B cell (primary cell): ENCODE results near the gene CENPN. TPM values are rescaled to one million over a fixed set of nuclear protein-coding genes. Genes with fewer than 3 reads are reported as not detected.

Experiments
- ATAC-seq: fragments of 200-7000 bp; cut with Tn5 transposase; one replicate; pipeline ENCODE4 v1.10.0; 2021; ENCODE audit warnings: low read depth, mild to moderate bottlenecking, moderate number of reproducible peaks, moderate library complexity
- CTCF ChIA-PET: fragments of 350-600 bp; sonication (Branson Sonifier 250); formaldehyde crosslinking; loops from one replicate; lab custom pipeline; 2021; ENCODE audit warnings: antibody characterized with exemption, inconsistent platforms; lab: Charles Lee
- POLR2A ChIA-PET: fragments of 350-600 bp; sonication (Branson Sonifier 250); formaldehyde crosslinking; loops from one replicate; lab custom pipeline; 2021; ENCODE audit warnings: antibody characterized with exemption; lab: Charles Lee
- DNase-seq: peaks from one replicate; pipeline ENCODE4 v3.0.0; 2013
- H2AFZ ChIP-seq: 2 replicates; pipeline ENCODE4 v1.6.1; 2012; ENCODE audit warnings: mild to moderate bottlenecking, low read depth, low read length; ENCODE audit not compliant: insufficient read depth, poor library complexity, severe bottlenecking
- H3K27ac ChIP-seq, 2 donors: 1 replicate in 1 of 2; 2 replicates in 1 of 2; pipeline ENCODE4 v1.5.1; 2012 to 2013; ENCODE audit warnings: low read length in 2 of 2, mild to moderate bottlenecking in 2 of 2, moderate library complexity in 1 of 2
- H3K27me3 ChIP-seq, 4 experiments: fragments of 200-600 bp in 1 of 4; sonication (generic) in 1 of 4; replicated peaks in 1 of 4; 1 replicate in 2 of 4; 2 replicates in 2 of 4; pipeline versions ENCODE4 v1.6.1 to v1.7.0; 2013 to 2016; ENCODE audit warnings: low read length in 3 of 4, mild to moderate bottlenecking in 2 of 4, mixed read lengths in 1 of 4, moderate library complexity in 1 of 4; ENCODE audit not compliant: insufficient read depth in 4 of 4, control insufficient read depth in 3 of 4; ENCODE audit errors: control extremely low read depth in 1 of 4
- H3K36me3 ChIP-seq, 2 experiments: replicated peaks in 1 of 2; 1 replicate in 1 of 2; 2 replicates in 1 of 2; pipeline versions ENCODE4 v1.6.1 to v1.7.1; 2013; ENCODE audit warnings: low read length in 1 of 2; ENCODE audit not compliant: insufficient read depth in 2 of 2, control insufficient read depth in 1 of 2; ENCODE audit errors: control extremely low read depth in 1 of 2, extremely low read depth in 1 of 2
- H3K4me1 ChIP-seq, 2 donors: fragments of 200-600 bp in 1 of 2; sonication (generic) in 1 of 2; 1 replicate in 1 of 2; 2 replicates in 1 of 2; pipeline versions ENCODE4 v1.5.1 to v1.6.1; 2013 to 2017; ENCODE audit warnings: low read length in 2 of 2; ENCODE audit not compliant: control insufficient read depth in 2 of 2, insufficient read depth in 2 of 2
- H3K4me2 ChIP-seq: replicated peaks from 2 replicates; pipeline ENCODE3; 2012; ENCODE audit warnings: mild to moderate bottlenecking, low read depth, low read length; ENCODE audit not compliant: poor library complexity, severe bottlenecking
- H3K4me3 ChIP-seq, 5 experiments: fragments of 200-600 bp in 1 of 5; sonication (generic) in 1 of 5; 1 replicate in 3 of 5; 2 replicates in 2 of 5; pipeline versions ENCODE4 v1.5.1 to v1.7.0; 2011 to 2016; ENCODE audit warnings: low read length in 4 of 5, mild to moderate bottlenecking in 4 of 5, low read depth in 2 of 5, control low read depth in 1 of 5, moderate library complexity in 1 of 5; ENCODE audit not compliant: insufficient read depth in 1 of 5; ENCODE audit errors: control extremely low read depth in 1 of 5, extremely low read depth in 1 of 5
- H3K79me2 ChIP-seq: fragments of 200-600 bp; sonication (generic); one replicate; pipeline ENCODE4 v1.6.0; 2016; ENCODE audit warnings: low read length; ENCODE audit not compliant: control insufficient read depth, insufficient read depth
- H3K9ac ChIP-seq: fragments of 200-600 bp; sonication (generic); 2 replicates; pipeline ENCODE4 v1.6.1; 2017; ENCODE audit warnings: mild to moderate bottlenecking, low read length, moderate library complexity
- H3K9me3 ChIP-seq, 3 donors: one replicate each; pipeline versions ENCODE4 v1.6.1 to v1.7.1; 2013; ENCODE audit warnings: low read length in 2 of 3; ENCODE audit not compliant: control insufficient read depth in 2 of 3, insufficient read depth in 1 of 3; ENCODE audit errors: control extremely low read depth in 1 of 3
- H4K20me1 ChIP-seq: 2 replicates; pipeline ENCODE4 v1.6.0; 2012; ENCODE audit warnings: mild to moderate bottlenecking, low read length; ENCODE audit not compliant: insufficient read depth, control insufficient read depth, poor library complexity, severe bottlenecking
- H3K27ac Mint-ChIP-seq: one replicate; pipeline ENCODE4 v1.8.0; 2021; ENCODE audit warnings: mixed read lengths
- H3K27me3 Mint-ChIP-seq: one replicate; pipeline ENCODE4 v1.8.0; 2021; ENCODE audit warnings: mixed read lengths
- H3K4me1 Mint-ChIP-seq: one replicate; pipeline ENCODE4 v1.8.0; 2021; ENCODE audit warnings: mixed read lengths
- H3K4me3 Mint-ChIP-seq: one replicate; pipeline ENCODE4 v1.8.0; 2021; ENCODE audit warnings: mixed read lengths
- H3K9me3 Mint-ChIP-seq: one replicate; pipeline ENCODE4 v1.8.0; 2022; ENCODE audit warnings: mixed read lengths; ENCODE audit not compliant: insufficient read depth
- CTCF ChIP-seq: fragments of 200-600 bp; IDR thresholded peaks from one replicate; pipeline ENCODE4 v1.8.0; 2022; ENCODE audit warnings: antibody characterized with exemption, mild to moderate bottlenecking
- EZH2 ChIP-seq: IDR thresholded peaks from 2 replicates; pipeline ENCODE4 v1.6.1; 2012; ENCODE audit warnings: borderline replicate concordance, low read depth, mild to moderate bottlenecking, moderate library complexity, low read length; ENCODE audit not compliant: insufficient read depth, poor library complexity, severe bottlenecking
- WGBS: methylation state at CpG from one replicate; pipeline ENCODE4 v1.1.5; 2013; ENCODE audit warnings: missing lambda C conversion rate; ENCODE audit not compliant: insufficient coverage; 5-methylcytosine and 5-hydroxymethylcytosine counted together
- intact Hi-C: fragments of 100-400 bp; cut with micrococcal nuclease; formaldehyde crosslinking; loops from one replicate; pipeline ENCODE4 v1.10.0; 2022
- polyA plus RNA-seq: library from polyadenylated mRNA; depleted of rRNA; stranded (reverse); fragments of >200 nt; gene quantifications from 2 replicates; pipeline ENCODE4 v1.2.3, GENCODE V29; 2012
- total RNA-seq, 2 donors: library from RNA; stranded (reverse); fragments of 120-200 nt in 1 of 2; gene quantifications; 1 replicate in 1 of 2; 2 replicates in 1 of 2; pipeline versions ENCODE4 v1.2.3 to v1.2.4, GENCODE V29; 2013 to 2022

CENPN gene
- total and polyA plus RNA-seq, 2 donors (not counting 1 experiment from before 2014, with no cell fraction given): 3.0 to 4.0 TPM

- Histone ChIP-seq H3K9me3 (no peaks in the 10 kb centered on the region), H3K79me2 (peaks cover 37% of the 10 kb centered on the region), H3K27ac (no peak overlapping the region), H3K4me1 (peaks cover 11 to 12% of the 10 kb centered on the region in 2 donors), H3K27me3 (no peaks in the 10 kb centered on the region), H2AFZ (no peak overlapping the region), H3K4me3 (no peak overlapping the region), H3K36me3 (peaks cover 3 to 37% of the 10 kb centered on the region in 2 experiments), H3K4me2 (no peak overlapping the region), H4K20me1 (peaks cover 18% of the 10 kb centered on the region), H3K9ac (no peak overlapping the region)
- Mint-ChIP-seq H3K27me3 (no peaks in the 10 kb centered on the region), H3K4me1 (peaks cover 18% of the 10 kb centered on the region), H3K9me3 (no peaks in the 10 kb centered on the region), H3K4me3 (no peak overlapping the region), H3K27ac (no peak overlapping the region)
- intact Hi-C loops: no loop called here
- ATAC-seq (no peak), DNase-seq (no peak)
- 100% methylated on average over 3 of the region's 5 CpGs for WGBS
- POLR2A ChIA-PET: no interaction called here
- CTCF ChIA-PET: no interaction called here
- no peak for TF ChIP-seq CTCF
- no peak for TF ChIP-seq EZH2
These were observed 33.8 kb downstream of the CENPN start for GRCh38 chr16:81040842-81041241.

- Histone ChIP-seq H2AFZ (no peak overlapping the region), H3K4me2 (no peak overlapping the region), H3K4me1 (peaks cover 7 to 9% of the 10 kb centered on the region in 2 donors), H3K27ac (no peak overlapping the region), H3K27me3 (no peaks in the 10 kb centered on the region), H3K9ac (no peak overlapping the region), H3K4me3 (no peak overlapping the region), H3K79me2 (peaks cover 33% of the 10 kb centered on the region), H3K36me3 (peaks cover 3 to 38% of the 10 kb centered on the region in 2 experiments), H3K9me3 (no peaks in the 10 kb centered on the region), H4K20me1 (peaks cover 18% of the 10 kb centered on the region)
- intact Hi-C loops: no loop called here
- POLR2A ChIA-PET: no interaction called here
- Mint-ChIP-seq H3K9me3 (no peaks in the 10 kb centered on the region), H3K27me3 (no peaks in the 10 kb centered on the region), H3K27ac (no peak overlapping the region), H3K4me1 (peaks cover 15% of the 10 kb centered on the region), H3K4me3 (no peak overlapping the region)
- no peak for ATAC-seq
- WGBS: 98% methylated on average over 3 of the region's 4 CpGs
- no peak for DNase-seq
- CTCF ChIA-PET: no interaction called here
- TF ChIP-seq EZH2 (no peak), CTCF (no peak)
These were observed 34.7 kb downstream of the CENPN start for GRCh38 chr16:81041696-81042095.
